ENCODE measurements around the gene GLDC.

The GLDC gene

GRCh38 chr9:6616951-6617602 lies 28.5 kb downstream of the GLDC start:
- no peak for DNase-seq

GRCh38 chr9:6614489-6614888 lies 31.0 kb downstream of the GLDC start:
- no peak for DNase-seq

GRCh38 chr9:6611865-6612264 lies 33.7 kb downstream of the GLDC start:
- no peak for DNase-seq

GRCh38 chr9:6610073-6610472 lies 35.5 kb downstream of the GLDC start:
- no peak for DNase-seq

- DNase-seq = no peak
These were observed 36.0 kb downstream of the GLDC start for GRCh38 chr9:6609497-6610016.

- peak; percentile 13 for DNase-seq
These were observed 40.3 kb downstream of the GLDC start for GRCh38 chr9:6605202-6605601.

GRCh38 chr9:6600426-6600825 lies 45.1 kb downstream of the GLDC start:
- no peak for DNase-seq

- DNase-seq = no peak
These were observed 45.5 kb downstream of the GLDC start for GRCh38 chr9:6600006-6600405.

GRCh38 chr9:6598249-6598725 lies 47.2 kb downstream of the GLDC start:
- DNase-seq = peak; percentile 45

- no peak for DNase-seq
These were observed 52.7 kb downstream of the GLDC start for GRCh38 chr9:6592791-6593190.

GRCh38 chr9:6592231-6592630 lies 53.3 kb downstream of the GLDC start:
- DNase-seq = no peak

GRCh38 chr9:6590772-6591384 lies 54.7 kb downstream of the GLDC start:
- no peak for DNase-seq

- DNase-seq = no peak
These were observed 55.2 kb downstream of the GLDC start for GRCh38 chr9:6590334-6590733.

GRCh38 chr9:6584881-6585597 lies 60.5 kb downstream of the GLDC start:
- DNase-seq = no peak

- no peak for DNase-seq
These were observed 64.3 kb downstream of the GLDC start for GRCh38 chr9:6581253-6581652.

GRCh38 chr9:6579613-6580012 lies 65.9 kb downstream of the GLDC start:
- no peak for DNase-seq

- DNase-seq = no peak
These were observed 68.5 kb downstream of the GLDC start for GRCh38 chr9:6576987-6577386.

- no peak for DNase-seq
These were observed 70.0 kb downstream of the GLDC start for GRCh38 chr9:6575324-6576034.

- peak; percentile 61 for DNase-seq
These were observed 78.4 kb downstream of the GLDC start for GRCh38 chr9:6567140-6567591.

- DNase-seq = peak; percentile 65
These were observed 79.0 kb downstream of the GLDC start for GRCh38 chr9:6566409-6567139.

- no peak for DNase-seq
These were observed 80.2 kb downstream of the GLDC start for GRCh38 chr9:6565312-6565711.

GRCh38 chr9:6564868-6565267 lies 80.7 kb downstream of the GLDC start:
- DNase-seq = no peak

Measured in stimulated activated CD4-positive, alpha-beta T cell treated with anti-CD3 and anti-CD28 coated beads, Interleukin-15, amount 100 ng/mL, for 24 hours (primary cell).